OCI-LY7 (cell line): ENCODE results near the gene PDAP1. TPM values are rescaled to one million over a fixed set of nuclear protein-coding genes. Genes with fewer than 3 reads are reported as not detected.

Experiments used
- BruUV-seq: library from RNA; stranded (reverse); fragments of 400-500 nt; replicated peaks from 2 replicates; lab custom pipeline; 2021; lab: Mats Ljungman, UMichigan
- CTCF ChIA-PET: fragments of 300-600 bp; sonication (Branson Sonifier 250); formaldehyde crosslinking; loops from one replicate; lab custom pipeline; 2022; ENCODE audit warnings: antibody characterized with exemption; ENCODE audit not compliant: unreplicated experiment; lab: Charles Lee
- POLR2A ChIA-PET: fragments of 300-600 bp; sonication (Branson Sonifier 250); formaldehyde crosslinking; loops from one replicate; lab custom pipeline; 2022; ENCODE audit warnings: antibody characterized with exemption; lab: Charles Lee
- DNase-seq: peaks from one replicate; pipeline ENCODE4 v3.0.0-alpha.2; 2015; ENCODE audit warnings: low spot score
- H2AFZ ChIP-seq: fragments of 200-600 bp; sonication (generic), shearing (Covaris generic); 2 replicates; pipeline ENCODE4 v1.6.1; 2014; ENCODE audit warnings: mild to moderate bottlenecking, antibody characterized with exemption, low read length, moderate library complexity
- H3K27ac ChIP-seq: fragments of 200-600 bp; sonication (generic); 2 replicates; pipeline ENCODE4 v1.5.1; 2014; ENCODE audit warnings: mixed run types, low read depth, mild to moderate bottlenecking, moderate library complexity, low read length, inconsistent platforms; ENCODE audit not compliant: poor library complexity, severe bottlenecking
- H3K36me3 ChIP-seq: fragments of 200-600 bp; sonication (generic); 2 replicates; pipeline ENCODE4 v1.6.1; 2014; ENCODE audit warnings: mild to moderate bottlenecking, antibody characterized with exemption, low read length, moderate library complexity, mixed read lengths; ENCODE audit not compliant: insufficient read depth
- H3K4me1 ChIP-seq: fragments of 200-600 bp; sonication (generic); 2 replicates; pipeline ENCODE4 v1.5.1; 2014; ENCODE audit warnings: mild to moderate bottlenecking, low read length; ENCODE audit not compliant: insufficient read depth, poor library complexity, severe bottlenecking
- H3K4me2 ChIP-seq: fragments of 200-600 bp; sonication (generic); 2 replicates; pipeline ENCODE4 v1.6.1; 2014; ENCODE audit warnings: mild to moderate bottlenecking, low read length
- H3K4me3 ChIP-seq: fragments of 200-600 bp; sonication (generic); 2 replicates; pipeline ENCODE4 v1.5.1; 2014; ENCODE audit warnings: mild to moderate bottlenecking, low read depth, low read length; ENCODE audit not compliant: poor library complexity, severe bottlenecking
- H3K79me2 ChIP-seq: fragments of 200-600 bp; sonication (generic); 2 replicates; pipeline ENCODE4 v1.6.1; 2016; ENCODE audit warnings: low read depth, mild to moderate bottlenecking, low read length, moderate library complexity, mixed read lengths; ENCODE audit not compliant: insufficient read depth
- H3K9me2 ChIP-seq: fragments of 200-600 bp; sonication (generic); 2 replicates; pipeline ENCODE4 v1.6.1; 2016; ENCODE audit warnings: mild to moderate bottlenecking, low read length, mixed read lengths; ENCODE audit not compliant: insufficient read depth
- H3K9me3 ChIP-seq: fragments of 200-600 bp; sonication (generic); 2 replicates; pipeline ENCODE4 v1.6.1; 2014; ENCODE audit warnings: mild to moderate bottlenecking, mixed run types, low read length, mixed read lengths
- H4K20me1 ChIP-seq: fragments of 200-600 bp; sonication (generic); 2 replicates; pipeline ENCODE4 v1.6.1; 2014; ENCODE audit warnings: mild to moderate bottlenecking, antibody characterized with exemption, low read length, moderate library complexity, mixed read lengths; ENCODE audit not compliant: insufficient read depth
- CTCF ChIP-seq: fragments of 200-600 bp; sonication (generic); conservative IDR thresholded peaks from 2 replicates; pipeline ENCODE4 v1.5.1; 2014; ENCODE audit warnings: mild to moderate bottlenecking, antibody characterized with exemption, low read length, moderate library complexity, mixed read lengths
- EZH2phosphoT487 ChIP-seq: fragments of 200-600 bp; sonication (generic); IDR thresholded peaks from 2 replicates; pipeline ENCODE4 v1.6.1; 2018; ENCODE audit warnings: low read depth, borderline replicate concordance, mild to moderate bottlenecking, mixed run types, antibody characterized with exemption, low read length, moderate library complexity, mixed read lengths
- intact Hi-C: fragments of 100-400 bp; cut with micrococcal nuclease; formaldehyde crosslinking; loops from one replicate; pipeline ENCODE4 v1.10.0; 2022; ENCODE audit not compliant: unreplicated experiment
- total RNA-seq, 2 experiments: library from RNA; depleted of rRNA in 1 of 2; stranded (reverse); fragments of >200 nt in 1 of 2; shearing (Covaris generic) in 1 of 2; gene quantifications; 2 replicates each; pipeline ENCODE4 v1.2.3, GENCODE V29; 2014 to 2022

The PDAP1 gene
- total RNA-seq, 2 experiments from 2014 or later, result 33.7 to 135 TPM

- TF ChIP-seq CTCF, result no peak
- TF ChIP-seq EZH2phosphoT487, result no peak
- intact Hi-C loops, result no loop called here
- no peak overlapping the region for H2AFZ ChIP-seq
- DNase-seq, result no peak
- no peaks in the 10 kb centered on the region for H4K20me1 ChIP-seq
- H3K9me3 ChIP-seq, result no peaks in the 10 kb centered on the region
- ChIA-PET POLR2A (interaction anchor here (0.6 to 0.7 kb wide), 2 partner anchors 54 to 558 kb away, joined by 4 to 8 read pairs; no protein-coding TSS in a partner anchor), CTCF (interaction anchor here (0.6 kb wide), 1 partner anchor 189 kb away, joined by 3 read pairs; no protein-coding TSS in a partner anchor)
- H3K9me2 ChIP-seq, result no peaks in the 10 kb centered on the region
- no peak overlapping the region for H3K4me2 ChIP-seq
- no peaks in the 10 kb centered on the region for H3K4me1 ChIP-seq
- H3K27ac ChIP-seq, result no peak overlapping the region
- H3K36me3 ChIP-seq, result peaks cover 81% of the 10 kb centered on the region
- H3K4me3 ChIP-seq, result no peak overlapping the region
- no peaks in the 10 kb centered on the region for H3K79me2 ChIP-seq
- no TSS peak for BruUV-seq
These were observed 13.8 kb upstream of the PDAP1 start for GRCh38 chr7:99422186-99422585.

- Histone ChIP-seq H3K36me3 (peaks cover 93% of the 10 kb centered on the region), H3K4me3 (no peak overlapping the region), H3K27ac (no peak overlapping the region), H3K79me2 (no peaks in the 10 kb centered on the region), H3K9me3 (no peaks in the 10 kb centered on the region), H3K4me2 (no peak overlapping the region), H4K20me1 (no peaks in the 10 kb centered on the region), H3K9me2 (no peaks in the 10 kb centered on the region), H3K4me1 (no peaks in the 10 kb centered on the region), H2AFZ (no peak overlapping the region)
- ChIA-PET CTCF (no interaction called here), POLR2A (interaction anchor here (1.2 to 1.3 kb wide), 2 partner anchors 11 to 13 kb away, joined by 3 to 4 read pairs; no protein-coding TSS in a partner anchor)
- no peak for DNase-seq
- TF ChIP-seq CTCF (no peak), EZH2phosphoT487 (no peak)
- intact Hi-C loops, result no loop called here
- BruUV-seq, result no TSS peak
These were observed 12.6 kb upstream of the PDAP1 start for GRCh38 chr7:99420986-99421385.

GRCh38 chr7:99420213-99420612 is 11.8 kb upstream of the PDAP1 start:
- H3K36me3 ChIP-seq, result peaks cover 96% of the 10 kb centered on the region
- DNase-seq, result no peak
- TF ChIP-seq EZH2phosphoT487, result no peak
- no peak for TF ChIP-seq CTCF
- POLR2A ChIA-PET, result interaction anchor here (0.6 to 1.3 kb wide), 3 partner anchors 10 to 51 kb away, joined by 3 to 8 read pairs (median 4); no protein-coding TSS in a partner anchor
- H3K4me3 ChIP-seq, result no peak overlapping the region
- no TSS peak for BruUV-seq
- no peak overlapping the region for H3K27ac ChIP-seq
- no peaks in the 10 kb centered on the region for H3K4me1 ChIP-seq
- CTCF ChIA-PET, result no interaction called here
- no peaks in the 10 kb centered on the region for H3K79me2 ChIP-seq
- H2AFZ ChIP-seq, result no peak overlapping the region
- H4K20me1 ChIP-seq, result no peaks in the 10 kb centered on the region
- H3K9me2 ChIP-seq, result no peaks in the 10 kb centered on the region
- H3K9me3 ChIP-seq, result no peaks in the 10 kb centered on the region
- no peak overlapping the region for H3K4me2 ChIP-seq
- intact Hi-C loops, result no loop called here
